Keratinocyte (primary cell): Measurements from ENCODE around the gene FOXJ1.

Experiments used
- EZH2 ChIP-seq: IDR thresholded peaks from one replicate; pipeline ENCODE4 v1.6.1; 2012; ENCODE audit warnings: inconsistent platforms, mild to moderate bottlenecking, low read length, moderate library complexity
- TF ChIP-seq, protein P1 (sequence below), 3 experiments: IDR thresholded peaks in 1 of 3; conservative IDR thresholded peaks in 1 of 3; optimal IDR thresholded peaks in 1 of 3; 2 replicates in 2 of 3; 3 replicates in 1 of 3; pipeline versions ENCODE3 to v1.5.1; 2011; ENCODE audit warnings: low read length in 3 of 3, mild to moderate bottlenecking in 3 of 3, moderate library complexity in 2 of 3, control low read depth in 1 of 3, inconsistent platforms in 1 of 3; ENCODE audit not compliant: insufficient read depth in 2 of 3; ENCODE audit errors: extremely low read depth in 1 of 3

DNA sequence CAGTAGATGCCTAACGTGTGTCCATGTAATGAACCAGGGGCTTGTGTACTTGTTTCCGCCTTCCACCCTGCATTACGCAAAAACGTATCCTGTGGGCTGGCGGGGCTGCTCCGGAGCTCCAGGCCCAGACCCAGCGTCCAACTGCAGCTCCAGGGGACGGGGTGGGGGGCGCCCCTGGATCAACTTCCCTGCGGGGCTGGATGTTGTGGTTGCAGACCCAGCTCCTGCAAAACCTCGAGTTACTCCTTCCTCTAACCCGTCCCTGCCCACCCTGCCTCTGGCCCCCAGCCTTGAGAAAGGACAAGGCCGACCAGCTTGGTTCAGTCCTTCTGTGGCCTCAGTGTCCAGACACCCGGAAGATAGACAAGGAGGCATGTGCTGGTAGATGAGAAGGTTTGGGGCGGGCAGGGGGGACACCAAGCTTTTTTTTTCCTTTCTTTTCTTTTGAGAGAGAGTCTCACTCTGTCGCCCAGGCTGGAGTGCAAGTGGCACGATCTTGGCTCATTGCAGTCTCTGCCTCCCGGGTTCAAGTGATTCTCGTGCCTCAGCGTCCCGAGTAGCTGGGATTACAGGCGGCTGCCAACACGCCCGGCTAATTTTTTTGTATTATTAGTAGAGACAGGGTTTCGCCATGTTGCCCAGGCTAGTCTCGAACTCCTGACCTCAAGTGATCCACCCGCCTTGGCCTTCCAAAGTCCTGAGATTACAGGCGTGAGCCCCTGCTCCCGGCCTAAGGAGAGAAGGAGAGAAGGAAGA lies 36.7 kb downstream of the FOXJ1 start:
- TF ChIP-seq, protein P1, sequence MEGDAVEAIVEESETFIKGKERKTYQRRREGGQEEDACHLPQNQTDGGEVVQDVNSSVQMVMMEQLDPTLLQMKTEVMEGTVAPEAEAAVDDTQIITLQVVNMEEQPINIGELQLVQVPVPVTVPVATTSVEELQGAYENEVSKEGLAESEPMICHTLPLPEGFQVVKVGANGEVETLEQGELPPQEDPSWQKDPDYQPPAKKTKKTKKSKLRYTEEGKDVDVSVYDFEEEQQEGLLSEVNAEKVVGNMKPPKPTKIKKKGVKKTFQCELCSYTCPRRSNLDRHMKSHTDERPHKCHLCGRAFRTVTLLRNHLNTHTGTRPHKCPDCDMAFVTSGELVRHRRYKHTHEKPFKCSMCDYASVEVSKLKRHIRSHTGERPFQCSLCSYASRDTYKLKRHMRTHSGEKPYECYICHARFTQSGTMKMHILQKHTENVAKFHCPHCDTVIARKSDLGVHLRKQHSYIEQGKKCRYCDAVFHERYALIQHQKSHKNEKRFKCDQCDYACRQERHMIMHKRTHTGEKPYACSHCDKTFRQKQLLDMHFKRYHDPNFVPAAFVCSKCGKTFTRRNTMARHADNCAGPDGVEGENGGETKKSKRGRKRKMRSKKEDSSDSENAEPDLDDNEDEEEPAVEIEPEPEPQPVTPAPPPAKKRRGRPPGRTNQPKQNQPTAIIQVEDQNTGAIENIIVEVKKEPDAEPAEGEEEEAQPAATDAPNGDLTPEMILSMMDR (optimal IDR thresholded peaks at IDR 0.05 in 1 of 3, IDR thresholded peaks at IDR 0.05 in 1 of 3, conservative IDR thresholded peaks at IDR 0.05 in 1 of 3; ENCODE audit: extremely low read depth in 1 of 3, insufficient read depth in 2 of 3, low read length in 3 of 3): no peak
- TF ChIP-seq EZH2: no peak
